ENCODE results near the gene FERMT2. TPM values are rescaled to one million over a fixed set of nuclear protein-coding genes. Genes with fewer than 3 reads are reported as not detected.

The FERMT2 gene
- total and polyA plus RNA-seq, 4 donors = 23.9 to 51.3 (median 40.4) TPM

- peaks cover 5 to 51% (median 27%) of the 10 kb centered on the region in 4 donors for H3K36me3 ChIP-seq (ENCODE audit: control insufficient read depth in 4 of 4, insufficient read depth in 3 of 4, low read depth in 1 of 4, low read length in 3 of 4)
- H3K27ac ChIP-seq (ENCODE audit: low read depth in 1 of 2, low read length in 2 of 2) = no peak overlapping the region
- H3K9ac ChIP-seq (ENCODE audit: low read depth in 1 of 2, low read length in 2 of 2) = no peak overlapping the region
- DNase-seq (ENCODE audit: low spot score) = no peak
- H3K27me3 ChIP-seq (ENCODE audit: control insufficient read depth in 4 of 4, insufficient read depth in 4 of 4, low read length in 3 of 4) = no peaks in the 10 kb centered on the region
- H3K9me3 ChIP-seq (ENCODE audit: control insufficient read depth in 4 of 4, low read length in 3 of 4) = no peaks in the 10 kb centered on the region
- peaks cover 0 to 18% (median 10%) of the 10 kb centered on the region in 4 donors for H3K4me1 ChIP-seq (ENCODE audit: control insufficient read depth in 4 of 4, insufficient read depth in 4 of 4, low read length in 3 of 4)
- TF ChIP-seq GABPA (IDR thresholded peaks at IDR 0.05 in 1 of 2, conservative IDR thresholded peaks at IDR 0.05 in 1 of 2) (no peak), FOXA2 (IDR thresholded peaks at IDR 0.05) (no peak), ATF3 (IDR thresholded peaks at IDR 0.05) (no peak), YY1 (IDR thresholded peaks at IDR 0.05) (no peak), FOXA1 (IDR thresholded peaks at IDR 0.05) (no peak), CTCF (IDR thresholded peaks at IDR 0.05; ENCODE audit: low read depth, low read length, missing input control) (no peak), RXRA (IDR thresholded peaks at IDR 0.05) (no peak), HNF4G (IDR thresholded peaks at IDR 0.05) (no peak), REST (IDR thresholded peaks at IDR 0.05) (no peak), NR2F2 (IDR thresholded peaks at IDR 0.05) (no peak), RAD21 (IDR thresholded peaks at IDR 0.05) (no peak), TAF1 (conservative IDR thresholded peaks at IDR 0.05) (no peak), SP1 (IDR thresholded peaks at IDR 0.05) (no peak), JUND (IDR thresholded peaks at IDR 0.05) (no peak), EGR1 (IDR thresholded peaks at IDR 0.05; ENCODE audit: low read depth in 2 of 2) (no peak), HNF4A (conservative IDR thresholded peaks at IDR 0.05) (no peak), ZBTB33 (IDR thresholded peaks at IDR 0.05) (no peak)
- H3K4me3 ChIP-seq (ENCODE audit: low read depth in 1 of 3, low read length in 3 of 3) = no peak overlapping the region
- WGBS = 48% methylated on average over 4 of the region's 4 CpGs
These were observed 88.1 kb downstream of the FERMT2 start for GRCh38 chr14:52862632-52863333.
